GM21367 (cell line): ENCODE data around the gene RBKS.

Experiments
- ATAC-seq: cut with Tn5 transposase; IDR thresholded peaks from one replicate; pipeline ENCODE4 v1.9.1; 2021; ENCODE audit not compliant: unreplicated experiment

Gene RBKS

GRCh38 chr2:27890146-27890923, at the start of gene RBKS, which contains the start of gene BABAM2:
RBKS (minus strand) TSS chr2:27890387; CDS start chr2:27890345, 42 bp downstream.
BABAM2 (plus strand) TSS chr2:27890729; CDS start chr2:27894557, 3,828 bp downstream.
- ATAC-seq, result peak; percentile 57

- ATAC-seq, result no peak
Observed at GRCh38 chr2:27935026-27935425, 44.8 kb upstream of the RBKS start.

GRCh38 chr2:27932396-27932795, 42.2 kb upstream of the RBKS start:
- ATAC-seq, result no peak

- no peak for ATAC-seq
Observed at GRCh38 chr2:27931361-27931950, 41.3 kb upstream of the RBKS start.

- no peak for ATAC-seq
Observed at GRCh38 chr2:27929916-27930486, 39.8 kb upstream of the RBKS start.

- no peak for ATAC-seq
Observed at GRCh38 chr2:27925766-27926472, 35.7 kb upstream of the RBKS start.

- no peak for ATAC-seq
Observed at GRCh38 chr2:27922842-27923241, 32.7 kb upstream of the RBKS start.

- ATAC-seq, result no peak
Observed at GRCh38 chr2:27921880-27922547, 31.8 kb upstream of the RBKS start.

- ATAC-seq, result no peak
Observed at GRCh38 chr2:27921424-27921823, 31.2 kb upstream of the RBKS start.

GRCh38 chr2:27920148-27920885, 30.1 kb upstream of the RBKS start:
- ATAC-seq, result no peak

GRCh38 chr2:27916293-27916995, 26.3 kb upstream of the RBKS start:
- no peak for ATAC-seq

GRCh38 chr2:27915874-27916273, 25.7 kb upstream of the RBKS start:
- ATAC-seq, result no peak

- ATAC-seq, result no peak
Observed at GRCh38 chr2:27915191-27915590, 25.0 kb upstream of the RBKS start.

- ATAC-seq, result no peak
Observed at GRCh38 chr2:27914805-27915175, 24.6 kb upstream of the RBKS start.

GRCh38 chr2:27914041-27914804, 24.0 kb upstream of the RBKS start:
- no peak for ATAC-seq

- ATAC-seq, result no peak
Observed at GRCh38 chr2:27912512-27912911, 22.3 kb upstream of the RBKS start.

GRCh38 chr2:27911458-27912210, 21.4 kb upstream of the RBKS start:
- no peak for ATAC-seq

GRCh38 chr2:27909901-27910300, 19.7 kb upstream of the RBKS start:
- no peak for ATAC-seq
